ENCODE results near the gene OR4K2.
"Not testable (repeated sequence)": the region's sequence is repeated elsewhere in the genome, so short reads cannot be mapped to it uniquely, and the experiment has no call there.

OR4K2 gene, protein sequence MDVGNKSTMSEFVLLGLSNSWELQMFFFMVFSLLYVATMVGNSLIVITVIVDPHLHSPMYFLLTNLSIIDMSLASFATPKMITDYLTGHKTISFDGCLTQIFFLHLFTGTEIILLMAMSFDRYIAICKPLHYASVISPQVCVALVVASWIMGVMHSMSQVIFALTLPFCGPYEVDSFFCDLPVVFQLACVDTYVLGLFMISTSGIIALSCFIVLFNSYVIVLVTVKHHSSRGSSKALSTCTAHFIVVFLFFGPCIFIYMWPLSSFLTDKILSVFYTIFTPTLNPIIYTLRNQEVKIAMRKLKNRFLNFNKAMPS

DNA sequence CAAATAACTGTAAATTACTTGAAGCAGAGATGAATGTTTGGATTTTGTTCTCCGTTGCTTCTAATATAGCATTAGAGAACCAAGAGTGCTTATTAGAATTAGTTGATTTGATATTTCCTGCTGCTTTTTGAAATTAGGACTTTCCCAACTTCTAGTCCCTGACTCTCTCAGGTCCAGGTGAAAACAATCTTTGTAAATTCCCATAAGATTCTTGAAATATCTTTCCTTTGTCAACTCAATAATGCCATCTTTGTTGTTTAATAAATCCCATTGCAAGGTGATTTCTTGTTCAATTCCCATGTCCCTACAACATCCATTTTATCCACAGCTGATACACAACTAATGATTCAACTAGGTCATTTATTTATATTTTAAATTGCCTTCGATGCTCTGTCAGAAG is at the start of gene OR4K2:
OR4K2 (plus strand) TSS at position 301 of the 400 bp plus-strand sequence. CDS start 1,126 bp downstream, outside the sequence.
- no peak for DNase-seq (ENCODE audit: low read depth in 1 of 2, low spot score in 1 of 2)

DNA sequence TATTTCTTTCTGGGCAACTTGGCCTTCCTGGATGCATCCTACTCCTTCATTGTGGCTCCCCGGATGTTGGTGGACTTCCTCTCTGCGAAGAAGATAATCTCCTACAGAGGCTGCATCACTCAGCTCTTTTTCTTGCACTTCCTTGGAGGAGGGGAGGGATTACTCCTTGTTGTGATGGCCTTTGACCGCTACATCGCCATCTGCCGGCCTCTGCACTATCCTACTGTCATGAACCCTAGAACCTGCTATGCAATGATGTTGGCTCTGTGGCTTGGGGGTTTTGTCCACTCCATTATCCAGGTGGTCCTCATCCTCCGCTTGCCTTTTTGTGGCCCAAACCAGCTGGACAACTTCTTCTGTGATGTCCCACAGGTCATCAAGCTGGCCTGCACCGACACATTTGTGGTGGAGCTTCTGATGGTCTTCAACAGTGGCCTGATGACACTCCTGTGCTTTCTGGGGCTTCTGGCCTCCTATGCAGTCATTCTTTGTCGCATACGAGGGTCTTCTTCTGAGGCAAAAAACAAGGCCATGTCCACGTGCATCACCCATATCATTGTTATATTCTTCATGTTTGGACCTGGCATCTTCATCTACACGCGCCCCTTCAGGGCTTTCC is 47.2 kb upstream of the OR4K2 start:
- not testable (repeated sequence) for DNase-seq (ENCODE audit: low read depth in 1 of 2, low spot score in 1 of 2)

DNA sequence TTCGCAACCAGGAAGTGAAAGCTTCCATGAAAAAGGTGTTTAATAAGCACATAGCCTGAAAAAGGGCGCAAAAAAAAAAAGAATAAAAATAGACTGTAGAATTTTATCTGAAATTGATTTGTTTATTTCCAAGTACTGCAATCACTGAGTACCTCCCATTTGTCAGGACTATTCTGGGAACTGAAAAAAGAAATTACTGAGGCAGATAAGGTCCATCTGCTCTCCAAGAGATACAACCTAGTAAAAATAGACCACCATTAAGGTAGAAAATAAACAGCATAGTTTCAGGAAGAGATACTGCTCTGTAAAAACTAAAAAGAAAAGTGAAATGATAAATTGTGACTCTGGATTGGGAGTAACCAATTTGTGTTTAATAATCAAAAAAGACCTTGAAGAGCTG is 46.6 kb upstream of the OR4K2 start:
- DNase-seq (ENCODE audit: low read depth in 1 of 2, low spot score in 1 of 2), result no peak

DNA sequence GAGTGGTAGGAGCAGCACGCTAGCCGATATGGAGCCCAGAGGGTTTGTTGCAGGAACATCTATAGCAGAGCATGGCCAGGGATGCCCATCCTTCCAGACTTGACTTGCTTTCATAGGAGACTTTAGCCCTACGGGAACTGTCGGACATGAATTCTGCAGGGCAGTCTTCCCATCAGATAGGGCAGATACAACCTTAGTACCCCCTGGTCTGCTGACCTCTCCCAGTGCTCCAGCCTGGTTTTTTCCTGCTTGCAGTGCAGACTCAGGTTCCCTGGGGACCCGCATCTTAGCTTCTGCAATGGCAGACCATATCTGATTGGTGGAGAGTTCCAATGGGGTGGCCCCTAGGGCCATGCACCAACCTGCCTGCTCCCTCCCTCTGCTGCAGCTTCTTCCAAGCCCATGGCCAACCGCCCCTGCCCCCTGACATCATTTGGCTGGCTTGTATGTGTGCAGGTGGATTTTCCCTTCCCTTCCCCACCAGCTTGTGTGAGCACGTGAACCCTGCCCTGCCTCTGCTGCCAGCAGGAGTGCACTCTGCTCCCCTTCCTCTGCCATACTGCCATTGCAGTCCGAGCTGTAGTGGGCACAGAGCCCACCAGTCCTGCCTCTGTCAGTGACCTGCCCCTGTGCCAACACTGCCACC is 40.6 kb upstream of the OR4K2 start:
- not testable (repeated sequence) for DNase-seq (ENCODE audit: low read depth in 1 of 2, low spot score in 1 of 2)

DNA sequence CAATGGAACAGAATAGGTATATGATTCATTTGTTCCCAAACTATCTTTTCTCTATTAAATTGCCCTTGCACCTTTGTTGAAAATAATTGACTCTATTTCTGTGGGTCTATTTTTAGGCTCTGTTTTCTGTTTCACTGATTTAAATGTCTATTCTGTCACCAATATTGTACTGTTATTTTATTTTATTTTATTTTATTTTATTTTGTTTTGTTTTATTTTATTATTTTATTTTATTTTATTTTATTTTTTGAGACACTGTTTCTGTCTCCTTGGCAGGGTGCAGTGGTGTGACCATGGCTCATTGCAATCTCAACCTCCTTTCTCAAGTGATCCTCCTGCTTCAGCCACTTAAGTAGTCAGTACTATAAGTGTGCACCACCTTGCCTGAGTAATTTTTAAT is 36.5 kb upstream of the OR4K2 start:
- no peak for DNase-seq (ENCODE audit: low read depth in 1 of 2, low spot score in 1 of 2)

DNA sequence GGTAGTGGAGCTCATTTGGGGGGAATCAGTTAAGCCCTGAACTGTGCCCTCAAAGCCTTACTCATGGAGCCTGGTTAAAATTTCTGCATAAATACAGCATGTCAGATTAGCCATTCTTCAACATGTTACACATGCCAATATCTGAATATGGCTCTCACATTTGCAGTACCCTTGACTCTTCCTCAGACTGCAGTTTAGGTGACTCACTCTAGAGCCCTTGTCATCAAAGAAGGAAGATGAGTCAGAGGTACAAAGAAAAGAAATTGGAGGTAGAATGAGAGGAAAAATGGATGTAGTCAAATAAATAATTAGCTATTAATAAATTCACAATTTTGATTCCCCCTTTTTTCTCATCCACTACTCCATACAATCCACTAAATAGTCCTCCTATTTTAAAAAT is 23.6 kb upstream of the OR4K2 start:
- DNase-seq (ENCODE audit: low read depth in 1 of 2, low spot score in 1 of 2), result no peak

DNA sequence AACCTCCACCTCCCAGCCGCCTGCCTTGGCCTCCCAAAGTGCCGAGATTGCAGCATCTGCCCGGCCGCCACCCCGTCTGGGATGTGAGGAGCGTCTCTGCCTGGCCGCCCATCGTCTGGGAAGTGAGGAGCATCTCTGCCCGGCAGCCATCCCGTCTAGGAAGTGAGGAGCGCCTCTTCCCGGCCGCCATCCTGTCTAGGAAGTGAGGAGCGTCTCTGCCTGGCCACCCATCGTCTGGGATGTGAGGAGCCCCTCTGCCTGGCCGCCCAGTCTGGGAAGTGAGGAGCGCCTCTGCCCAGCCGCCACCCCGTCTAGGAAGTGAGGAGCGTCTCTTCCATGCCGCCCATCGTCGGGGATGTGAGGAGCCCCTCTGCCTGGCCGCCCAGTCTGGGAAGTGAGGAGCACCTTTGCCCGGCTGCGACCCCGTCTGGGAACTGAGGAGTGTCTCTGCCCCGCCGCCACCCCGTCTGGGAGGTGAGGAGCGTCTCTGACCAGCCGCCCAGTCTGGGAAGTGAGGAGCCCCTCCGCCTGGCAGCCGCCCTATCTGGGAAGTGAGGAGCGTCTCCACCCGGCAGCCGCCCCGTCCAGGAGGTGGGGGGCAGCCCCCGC is 8.8 kb upstream of the OR4K2 start:
- not testable (repeated sequence) for DNase-seq (ENCODE audit: low read depth in 1 of 2, low spot score in 1 of 2)

DNA sequence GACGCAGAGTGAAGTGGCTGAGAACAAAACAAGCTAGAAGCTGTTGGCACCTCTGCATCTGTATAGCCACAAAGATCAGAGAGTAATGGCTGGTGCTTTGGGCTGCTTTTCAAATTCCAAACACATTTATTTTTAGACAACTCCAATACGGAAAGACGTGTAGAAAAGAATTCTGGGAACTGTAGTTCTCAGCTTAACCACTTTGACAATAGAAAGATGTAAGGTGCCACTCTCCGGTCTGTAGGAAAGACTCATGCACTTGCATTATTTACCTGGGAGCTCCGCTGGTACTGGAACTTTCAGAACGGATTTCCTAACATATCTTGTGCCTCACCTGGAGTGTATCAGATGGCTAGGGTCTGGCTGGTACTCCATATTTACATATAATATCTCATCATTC is 1.8 kb upstream of the OR4K2 start:
- DNase-seq (ENCODE audit: low read depth in 1 of 2, low spot score in 1 of 2), result no peak

DNA sequence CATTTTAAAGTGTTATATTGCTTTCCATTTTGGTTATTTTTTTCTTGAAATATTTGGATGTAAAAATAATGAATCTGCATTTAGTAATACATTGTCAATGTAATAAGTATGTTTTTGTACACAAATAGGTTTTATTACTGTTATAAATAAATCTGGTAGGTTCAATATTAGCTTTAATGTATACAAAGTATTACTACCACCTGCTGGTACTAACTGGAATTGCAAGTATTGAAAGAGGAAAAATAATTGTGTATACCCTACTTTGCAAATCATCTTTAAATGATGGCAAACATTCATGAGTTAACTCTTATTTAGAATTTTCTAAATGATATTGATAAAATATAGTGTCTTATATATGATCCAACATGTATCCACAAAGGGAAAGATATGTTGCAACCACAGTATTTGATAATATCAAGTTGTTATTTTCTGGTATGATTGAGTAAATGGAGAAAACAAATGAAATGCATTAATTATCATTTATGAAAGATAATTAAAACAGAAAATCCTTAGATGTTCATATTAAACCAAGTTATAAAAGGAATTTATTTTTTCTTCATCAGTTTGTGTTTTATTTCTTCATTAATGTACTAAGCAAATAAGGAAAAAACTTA is 3.2 kb downstream of the OR4K2 start:
- DNase-seq (ENCODE audit: low read depth in 1 of 2, low spot score in 1 of 2), result no peak

DNA sequence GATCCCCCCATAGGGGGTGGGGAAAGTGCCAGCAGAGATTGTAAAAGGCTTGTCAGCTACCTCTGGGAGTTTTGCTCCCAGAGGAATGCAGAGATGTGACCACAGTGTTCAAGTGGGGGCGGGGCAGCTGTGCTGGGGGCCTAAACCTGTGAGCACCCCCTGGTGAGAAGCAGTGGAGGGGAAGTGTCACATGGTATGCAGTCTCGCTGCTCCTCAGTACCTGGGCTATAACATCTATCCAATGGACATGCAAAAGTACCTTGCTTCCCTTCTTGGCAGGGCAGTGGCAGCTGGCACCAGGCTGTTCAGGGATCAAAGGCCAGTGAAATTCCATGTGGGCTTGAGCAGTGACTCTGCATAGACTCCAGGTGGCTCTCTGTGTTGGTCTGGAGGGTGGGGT is 20.3 kb downstream of the OR4K2 start:
- no peak for DNase-seq (ENCODE audit: low read depth in 1 of 2, low spot score in 1 of 2)

DNA sequence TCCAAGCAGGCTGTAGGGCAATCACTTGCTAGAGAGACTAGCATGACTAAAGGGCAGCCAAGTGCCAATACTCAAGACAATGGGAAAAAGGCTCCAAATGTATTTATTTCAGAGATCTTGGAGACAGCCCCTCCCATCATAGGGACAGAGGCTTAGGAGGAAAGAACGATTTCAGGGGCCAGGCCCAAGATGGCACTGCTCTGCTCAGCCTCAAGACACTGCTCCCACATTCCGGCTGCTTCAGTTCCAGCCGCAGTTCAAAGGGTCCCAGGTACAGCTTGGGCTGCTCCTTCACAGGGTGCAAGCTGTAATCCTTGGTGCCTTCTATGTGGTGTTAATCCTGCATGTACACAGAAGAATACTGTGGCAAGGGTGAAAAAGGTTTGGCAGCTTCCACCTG is 26.1 kb downstream of the OR4K2 start:
- no peak for DNase-seq (ENCODE audit: low read depth in 1 of 2, low spot score in 1 of 2)

DNA sequence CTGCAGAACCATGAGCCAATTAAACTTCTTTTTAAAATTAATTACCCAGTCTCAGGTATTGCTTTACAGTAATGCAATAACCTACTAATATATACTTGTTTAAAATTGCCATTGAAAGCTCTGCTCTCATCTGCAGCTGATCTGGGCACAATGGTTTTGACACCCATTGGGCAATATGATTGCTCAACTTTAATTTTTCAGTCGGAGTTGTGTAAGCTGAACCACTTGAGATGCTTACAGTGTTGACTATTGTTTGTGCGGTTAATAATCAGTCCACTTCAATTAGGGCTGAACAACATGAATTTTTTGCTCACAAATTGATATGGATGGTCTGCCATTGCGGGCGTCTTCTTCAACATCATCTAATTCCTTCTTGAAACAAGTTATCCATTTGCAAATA is 27.5 kb downstream of the OR4K2 start:
- DNase-seq (ENCODE audit: low read depth in 1 of 2, low spot score in 1 of 2), result no peak

DNA sequence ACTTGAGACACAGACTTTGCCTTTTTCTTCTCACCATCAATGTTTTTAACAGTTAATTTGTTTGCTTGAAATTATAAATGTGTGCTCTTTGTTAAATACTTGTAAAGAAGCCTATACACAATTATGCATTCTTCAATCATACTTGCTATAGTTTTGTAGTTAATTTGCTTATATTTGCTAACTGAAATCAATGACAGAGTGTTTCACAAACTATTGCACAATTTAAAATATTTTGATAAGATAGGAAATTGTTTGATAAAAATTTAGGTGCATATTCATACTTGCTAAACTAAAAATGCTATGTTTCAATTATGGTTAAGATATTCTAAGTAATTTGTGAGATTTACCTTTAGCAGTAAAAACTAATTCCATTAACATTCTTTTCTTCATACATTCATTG is 31.7 kb downstream of the OR4K2 start:
- no peak for DNase-seq (ENCODE audit: low read depth in 1 of 2, low spot score in 1 of 2)

DNA sequence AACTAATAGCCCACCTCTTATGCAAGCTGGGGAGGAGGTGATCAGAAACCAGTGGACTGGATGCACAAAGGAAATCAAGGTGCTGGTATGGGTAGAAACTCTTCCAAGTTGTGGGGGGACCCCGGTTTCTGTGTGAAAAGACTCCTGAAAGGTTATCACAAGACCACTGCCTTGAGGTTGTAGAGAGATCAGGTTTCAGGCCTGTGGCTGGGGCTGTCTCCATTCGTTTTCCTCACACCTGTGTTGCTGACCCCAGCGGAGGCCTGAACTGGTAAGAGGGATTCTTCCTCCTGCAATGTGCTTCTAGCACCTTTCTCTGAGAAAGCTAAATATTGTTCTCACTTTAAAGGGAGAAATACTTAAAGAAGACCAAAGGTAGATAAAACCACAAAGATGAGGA is 36.2 kb downstream of the OR4K2 start:
- no peak for DNase-seq (ENCODE audit: low read depth in 1 of 2, low spot score in 1 of 2)

DNA sequence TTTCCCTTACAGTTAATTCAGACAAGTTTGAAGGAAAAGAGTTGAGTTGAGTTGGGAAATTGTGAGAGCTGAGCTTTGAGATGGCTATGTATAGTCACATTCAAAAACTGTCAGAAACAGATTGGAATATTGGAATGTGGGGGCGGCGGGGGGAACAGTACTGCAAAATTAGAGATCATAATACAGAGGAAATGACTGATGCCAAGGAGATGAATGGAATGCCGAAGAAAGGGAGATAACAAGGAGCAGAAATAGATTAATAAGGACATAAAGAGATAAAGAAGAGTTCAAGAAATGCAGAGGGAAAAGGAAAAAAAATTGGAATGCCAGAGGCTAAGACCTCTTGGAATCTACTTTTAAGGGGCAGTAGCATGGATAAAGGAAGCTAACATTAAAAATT is 42.3 kb downstream of the OR4K2 start:
- no peak for DNase-seq (ENCODE audit: low read depth in 1 of 2, low spot score in 1 of 2)

DNA sequence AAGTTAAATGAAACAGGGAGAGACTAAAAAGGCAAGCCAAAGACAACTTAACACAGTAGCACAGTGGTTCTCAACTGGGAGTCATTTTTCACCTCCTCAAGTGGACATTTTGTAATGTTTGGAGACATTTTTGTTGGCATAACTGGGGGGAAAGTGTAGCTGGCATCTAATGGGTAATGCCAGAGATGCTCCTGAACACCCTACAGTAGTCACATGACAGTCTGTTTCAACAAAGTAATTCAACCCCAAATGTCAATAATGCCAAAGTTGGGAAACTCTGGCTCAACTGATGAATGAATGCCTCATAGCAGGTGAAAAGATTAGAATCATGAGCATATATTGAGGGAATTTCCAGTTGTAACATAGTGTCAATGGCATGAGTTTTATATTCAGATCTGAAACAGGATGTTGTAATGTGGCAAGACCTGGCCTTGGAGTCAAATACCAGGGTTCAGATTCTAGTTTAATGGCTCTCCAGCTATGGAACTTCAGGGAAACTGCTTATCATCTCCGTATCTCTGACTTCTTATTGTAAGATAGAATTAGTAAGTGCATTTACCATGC is 43.1 kb downstream of the OR4K2 start:
- no peak for DNase-seq (ENCODE audit: low read depth in 1 of 2, low spot score in 1 of 2)

DNA sequence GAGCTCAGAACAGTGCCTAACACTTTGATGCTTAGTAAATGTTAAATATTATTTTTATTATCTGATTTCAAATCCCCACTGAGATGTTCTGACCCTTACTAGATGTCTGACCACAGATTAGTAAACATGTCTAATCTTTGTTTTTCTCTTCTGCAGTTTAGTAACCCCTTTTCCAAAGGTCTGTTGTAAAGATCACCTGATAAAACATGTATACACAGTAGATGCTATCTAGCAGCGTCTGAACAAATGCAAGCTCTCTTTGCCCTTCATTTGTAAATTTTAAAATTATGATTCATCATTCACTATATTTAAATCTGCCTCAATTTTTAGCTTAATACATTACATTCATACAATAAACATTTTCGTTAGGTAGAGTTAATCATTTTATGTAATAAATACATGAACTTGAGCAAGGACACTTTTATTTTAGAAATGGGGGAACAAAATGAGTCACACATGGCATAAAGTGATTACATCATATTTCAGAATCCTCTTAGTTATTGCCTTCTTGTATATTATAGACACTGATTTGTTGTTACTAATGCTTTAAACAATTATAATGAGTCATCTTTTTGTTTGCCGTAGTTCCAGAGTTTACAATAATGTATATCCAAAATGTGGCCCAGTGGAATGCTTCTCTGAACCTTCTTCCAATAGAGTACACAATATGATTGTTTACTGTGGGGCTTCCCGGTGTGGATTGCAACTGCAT is 43.8 kb downstream of the OR4K2 start:
- no peak for DNase-seq (ENCODE audit: low read depth in 1 of 2, low spot score in 1 of 2)

DNA sequence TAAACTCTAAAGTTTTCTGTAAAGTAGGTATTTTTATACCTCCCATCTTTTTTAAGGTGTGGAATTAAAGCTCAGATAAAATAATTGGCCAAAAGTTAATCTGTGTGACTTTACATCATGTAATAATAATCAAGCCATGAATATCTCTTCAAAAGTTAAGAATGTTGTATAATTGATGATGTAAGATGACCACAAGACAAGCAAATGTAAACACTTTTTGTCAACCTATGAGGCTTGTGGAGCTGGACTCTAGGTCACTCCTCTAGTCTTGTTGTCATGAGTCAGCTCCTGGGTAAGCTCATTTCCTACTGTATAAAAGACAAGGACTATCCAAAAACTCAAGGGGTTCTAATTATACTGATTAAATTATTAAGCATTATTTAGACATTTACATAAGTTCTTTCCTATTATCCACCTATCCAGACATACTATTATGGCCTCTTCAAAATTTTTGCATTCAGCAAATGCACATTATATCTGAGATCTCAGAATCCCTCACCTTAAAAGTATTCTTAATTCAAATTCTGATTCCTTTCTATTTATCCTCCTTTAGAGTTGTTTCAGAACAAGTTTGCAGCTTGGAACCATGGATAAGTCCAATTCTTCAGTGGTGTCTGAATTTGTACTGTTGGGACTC is 45.2 kb downstream of the OR4K2 start, which contains the start of gene OR4K5:
OR4K5 (plus strand) TSS at position 587 of the 637 bp plus-strand sequence; CDS start at position 587, 0 bp downstream.
- DNase-seq (ENCODE audit: low read depth in 1 of 2, low spot score in 1 of 2), result no peak

DNA sequence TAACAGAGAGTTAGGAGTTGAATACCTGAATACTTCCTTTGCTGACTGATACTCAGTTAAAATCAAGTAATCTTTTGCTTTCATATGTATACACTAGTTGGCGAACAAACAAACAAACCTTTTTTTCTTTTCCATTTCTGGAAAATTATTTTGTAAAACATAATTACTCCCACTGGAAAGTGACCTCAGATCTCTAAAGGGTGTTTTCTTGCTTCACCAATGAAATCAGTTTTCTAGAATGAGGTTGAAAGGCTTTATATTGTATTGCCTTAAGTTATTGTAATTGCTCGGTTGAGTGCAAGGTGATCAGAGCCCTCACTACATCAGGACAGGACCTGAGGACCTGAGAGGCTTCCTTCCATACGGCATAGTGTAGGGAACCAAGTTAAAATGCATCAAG is 55.7 kb downstream of the OR4K2 start, which contains the start of gene OR4K1:
OR4K1 (plus strand) TSS at position 301 of the 400 bp plus-strand sequence. CDS start 4,750 bp downstream, outside the sequence.
- no peak for DNase-seq (ENCODE audit: low read depth in 1 of 2, low spot score in 1 of 2)
